GM21367 (cell line): Measurements from ENCODE around the gene GLRB.
"Not testable (repeated sequence)": the region's sequence is repeated elsewhere in the genome, so short reads cannot be mapped to it uniquely, and the experiment has no call there.

Experiments
- ATAC-seq: cut with Tn5 transposase; IDR thresholded peaks from one replicate; pipeline ENCODE4 v1.9.1; 2021; ENCODE audit not compliant: unreplicated experiment

GLRB gene

GRCh38 chr4:157127571-157127970 is 51.6 kb downstream of the GLRB start:
- ATAC-seq, result no peak

- ATAC-seq, result no peak
Measured at GRCh38 chr4:157128395-157128794, 52.4 kb downstream of the GLRB start.

- ATAC-seq, result no peak
Measured at GRCh38 chr4:157141976-157142375, 66.0 kb downstream of the GLRB start.

GRCh38 chr4:157143369-157143768 is 67.4 kb downstream of the GLRB start:
- ATAC-seq, result no peak

GRCh38 chr4:157151711-157152110 is 75.8 kb downstream of the GLRB start:
- no peak for ATAC-seq

- no peak for ATAC-seq
Measured at GRCh38 chr4:157165935-157166610, 90.1 kb downstream of the GLRB start.

GRCh38 chr4:157170321-157170720 is 94.4 kb downstream of the GLRB start:
- ATAC-seq, result no peak

GRCh38 chr4:157172011-157172410 is 96.1 kb downstream of the GLRB start:
- no peak for ATAC-seq

GRCh38 chr4:157180268-157180667 is 104.3 kb downstream of the GLRB start:
- not testable (repeated sequence) for ATAC-seq

- no peak for ATAC-seq
Measured at GRCh38 chr4:157184300-157184699, 108.3 kb downstream of the GLRB start.

GRCh38 chr4:157185363-157185762 is 109.4 kb downstream of the GLRB start:
- no peak for ATAC-seq

- no peak for ATAC-seq
Measured at GRCh38 chr4:157195374-157195773, 119.4 kb downstream of the GLRB start.

GRCh38 chr4:157196046-157196445 is 120.1 kb downstream of the GLRB start:
- ATAC-seq, result no peak

- no peak for ATAC-seq
Measured at GRCh38 chr4:157204634-157205244, 128.8 kb downstream of the GLRB start.

GRCh38 chr4:157217708-157218107 is 141.8 kb downstream of the GLRB start:
- no peak for ATAC-seq

GRCh38 chr4:157219711-157220370 is 143.9 kb downstream of the GLRB start:
- ATAC-seq, result no peak

- no peak for ATAC-seq
Measured at GRCh38 chr4:157220371-157220881, 144.5 kb downstream of the GLRB start, which contains the start of gene GRIA2. Gene GRIA2 (plus strand): TSS chr4:157220728. CDS start chr4:157221043, 315 bp downstream.

- ATAC-seq, result no peak
Measured at GRCh38 chr4:157221426-157221894, 145.5 kb downstream of the GLRB start.
